ENCODE results near the gene EFCAB11.

The EFCAB11 gene

DNA sequence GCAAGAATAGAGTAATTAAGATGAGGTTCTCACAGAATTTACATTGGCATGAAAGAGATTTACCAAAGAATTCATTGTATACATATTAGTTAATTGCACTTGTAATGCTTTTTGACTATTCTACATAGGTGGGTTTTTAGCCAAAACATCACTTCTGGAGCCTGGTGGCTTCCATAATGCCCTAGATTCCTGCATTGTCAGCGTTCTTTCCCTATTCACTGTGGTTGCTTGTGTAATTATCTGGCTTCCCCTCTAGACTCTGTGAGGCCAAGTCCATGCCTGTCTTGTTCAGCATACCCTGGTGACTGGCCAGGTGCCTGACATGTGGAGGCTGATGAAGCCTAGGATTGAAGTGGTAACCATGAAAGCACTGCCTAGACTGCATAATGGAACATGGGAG, 42.4 kb upstream of the EFCAB11 start:
- no peaks in the 10 kb centered on the region for H3K27me3 ChIP-seq (ENCODE audit: insufficient read depth, low read length, poor library complexity, severe bottlenecking)
- no peak for TF ChIP-seq CTCF (conservative IDR thresholded peaks at IDR 0.05; ENCODE audit: low read length)
- TF ChIP-seq EZH2phosphoT487 (IDR thresholded peaks at IDR 0.05; ENCODE audit: borderline replicate concordance) = no peak
- no peak overlapping the region for H3K4me3 ChIP-seq (ENCODE audit: low read length, poor library complexity, severe bottlenecking)
- H3F3A ChIP-seq (ENCODE audit: low read depth) = no peaks in the 10 kb centered on the region
- H3K4me2 ChIP-seq (ENCODE audit: low read depth, low read length, poor library complexity, severe bottlenecking) = no peak overlapping the region
- H4K20me1 ChIP-seq (ENCODE audit: insufficient read depth, low read length, poor library complexity, severe bottlenecking) = no peaks in the 10 kb centered on the region
- H3K9me3 ChIP-seq (ENCODE audit: insufficient read depth, low read depth, low read length) = no peaks in the 10 kb centered on the region
- H3K36me3 ChIP-seq (ENCODE audit: insufficient read depth, low read length) = peaks cover 63% of the 10 kb centered on the region; the same call in 1 of the 2 replicates
- no peaks in the 10 kb centered on the region for H3K4me1 ChIP-seq (ENCODE audit: insufficient read depth, low read length, poor library complexity, severe bottlenecking)
- no peak overlapping the region for H2AFZ ChIP-seq (ENCODE audit: low read length)
- no peak overlapping the region for H3K9ac ChIP-seq (ENCODE audit: low read depth, low read length, poor library complexity, severe bottlenecking)
- no peaks in the 10 kb centered on the region for H3K79me2 ChIP-seq (ENCODE audit: insufficient read depth, low read length)
- H3K9me2 ChIP-seq (replicated peaks; ENCODE audit: low read depth, low read length) = no peaks in the 10 kb centered on the region

DNA sequence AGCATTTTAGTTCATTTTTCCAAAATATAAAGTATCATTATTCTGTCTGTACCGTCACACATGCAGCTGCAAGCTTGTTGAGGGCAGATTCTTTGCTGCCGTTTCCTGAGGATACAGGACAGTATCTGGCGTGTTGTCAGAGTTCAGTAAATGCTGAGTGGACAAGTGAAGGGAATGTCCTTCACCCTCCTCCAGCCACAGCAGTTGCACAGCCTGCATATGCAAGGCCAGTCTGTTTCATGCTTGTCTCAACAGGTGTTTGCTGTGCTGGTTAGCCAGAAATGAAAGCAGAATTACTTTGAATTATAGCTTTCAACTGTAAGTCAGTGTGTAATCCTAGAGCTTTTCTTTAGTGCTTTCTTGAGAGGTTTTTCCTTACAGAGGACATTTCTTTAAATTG, 37.7 kb upstream of the EFCAB11 start:
- H3K4me1 ChIP-seq (ENCODE audit: insufficient read depth, low read length, poor library complexity, severe bottlenecking) = no peaks in the 10 kb centered on the region
- H3K9me2 ChIP-seq (replicated peaks; ENCODE audit: low read depth, low read length) = no peaks in the 10 kb centered on the region
- no peaks in the 10 kb centered on the region for H4K20me1 ChIP-seq (ENCODE audit: insufficient read depth, low read length, poor library complexity, severe bottlenecking)
- no peaks in the 10 kb centered on the region for H3K27me3 ChIP-seq (ENCODE audit: insufficient read depth, low read length, poor library complexity, severe bottlenecking)
- no peaks in the 10 kb centered on the region for H3F3A ChIP-seq (ENCODE audit: low read depth)
- no peak overlapping the region for H2AFZ ChIP-seq (ENCODE audit: low read length)
- H3K79me2 ChIP-seq (ENCODE audit: insufficient read depth, low read length) = no peaks in the 10 kb centered on the region
- no peak for TF ChIP-seq EZH2phosphoT487 (IDR thresholded peaks at IDR 0.05; ENCODE audit: borderline replicate concordance)
- no peak for TF ChIP-seq CTCF (conservative IDR thresholded peaks at IDR 0.05; ENCODE audit: low read length)
- H3K9me3 ChIP-seq (ENCODE audit: insufficient read depth, low read depth, low read length) = no peaks in the 10 kb centered on the region
- peaks cover 71% of the 10 kb centered on the region; the same call in 1 of the 2 replicates for H3K36me3 ChIP-seq (ENCODE audit: insufficient read depth, low read length)
- no peak overlapping the region for H3K4me2 ChIP-seq (ENCODE audit: low read depth, low read length, poor library complexity, severe bottlenecking)
- no peak overlapping the region for H3K9ac ChIP-seq (ENCODE audit: low read depth, low read length, poor library complexity, severe bottlenecking)
- H3K4me3 ChIP-seq (ENCODE audit: low read length, poor library complexity, severe bottlenecking) = no peak overlapping the region

DNA sequence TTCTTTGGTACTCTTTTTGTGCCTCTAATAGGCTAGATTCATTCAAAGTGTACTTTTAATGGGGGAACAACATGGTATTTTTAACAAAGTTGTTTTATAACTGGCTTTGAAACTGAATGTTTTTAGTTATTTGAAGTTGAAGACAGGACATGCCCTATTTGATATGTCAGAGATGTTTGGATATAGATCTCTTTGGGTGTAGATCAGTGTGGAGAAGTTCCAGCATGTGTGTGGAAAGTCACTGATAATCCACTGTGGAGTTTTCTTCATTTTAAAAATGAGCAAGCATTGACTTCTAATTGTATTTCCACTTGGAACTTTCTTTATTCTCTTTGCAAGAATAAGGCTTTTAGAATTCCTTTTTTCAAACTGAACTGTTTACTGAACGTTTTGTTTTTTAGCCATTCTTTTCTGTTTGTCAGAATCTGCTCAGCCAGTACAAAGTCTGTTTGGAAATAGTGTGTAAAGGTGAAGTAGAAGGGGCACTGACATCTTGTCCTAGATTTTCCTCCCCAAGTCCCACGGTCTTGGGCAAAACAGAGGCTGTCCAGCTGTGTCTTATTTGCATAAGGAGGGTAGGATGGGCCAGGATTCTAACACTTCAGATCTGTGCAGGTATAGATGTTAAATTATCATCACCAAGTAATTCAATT, 36.2 kb upstream of the EFCAB11 start:
- Histone ChIP-seq H3K4me3 (ENCODE audit: low read length, poor library complexity, severe bottlenecking) (no peak overlapping the region), H3K9ac (ENCODE audit: low read depth, low read length, poor library complexity, severe bottlenecking) (no peak overlapping the region), H2AFZ (ENCODE audit: low read length) (no peak overlapping the region), H3K9me3 (ENCODE audit: insufficient read depth, low read depth, low read length) (no peaks in the 10 kb centered on the region), H3K36me3 (ENCODE audit: insufficient read depth, low read length) (peaks cover 68% of the 10 kb centered on the region; the same call in 1 of the 2 replicates), H3F3A (ENCODE audit: low read depth) (no peaks in the 10 kb centered on the region), H3K27me3 (ENCODE audit: insufficient read depth, low read length, poor library complexity, severe bottlenecking) (no peaks in the 10 kb centered on the region), H3K4me2 (ENCODE audit: low read depth, low read length, poor library complexity, severe bottlenecking) (no peak overlapping the region), H3K79me2 (ENCODE audit: insufficient read depth, low read length) (no peaks in the 10 kb centered on the region), H3K9me2 (replicated peaks; ENCODE audit: low read depth, low read length) (no peaks in the 10 kb centered on the region), H4K20me1 (ENCODE audit: insufficient read depth, low read length, poor library complexity, severe bottlenecking) (no peaks in the 10 kb centered on the region), H3K4me1 (ENCODE audit: insufficient read depth, low read length, poor library complexity, severe bottlenecking) (no peaks in the 10 kb centered on the region)
- TF ChIP-seq EZH2phosphoT487 (IDR thresholded peaks at IDR 0.05; ENCODE audit: borderline replicate concordance) (no peak), CTCF (conservative IDR thresholded peaks at IDR 0.05; ENCODE audit: low read length) (no peak)
